MV-4-11 (cell line): ENCODE data around the gene CYS1.
A peak's percentile ranks its signal among the peaks of the same experiment; 100 is the strongest.
"Not testable (repeated sequence)": the region's sequence is repeated elsewhere in the genome, so short reads cannot be mapped to it uniquely, and the experiment has no call there.

Experiments used
- DNase-seq: peaks from one replicate; lab custom pipeline; 2025; lab: John Stamatoyannopoulos, UW

CYS1 gene

DNA sequence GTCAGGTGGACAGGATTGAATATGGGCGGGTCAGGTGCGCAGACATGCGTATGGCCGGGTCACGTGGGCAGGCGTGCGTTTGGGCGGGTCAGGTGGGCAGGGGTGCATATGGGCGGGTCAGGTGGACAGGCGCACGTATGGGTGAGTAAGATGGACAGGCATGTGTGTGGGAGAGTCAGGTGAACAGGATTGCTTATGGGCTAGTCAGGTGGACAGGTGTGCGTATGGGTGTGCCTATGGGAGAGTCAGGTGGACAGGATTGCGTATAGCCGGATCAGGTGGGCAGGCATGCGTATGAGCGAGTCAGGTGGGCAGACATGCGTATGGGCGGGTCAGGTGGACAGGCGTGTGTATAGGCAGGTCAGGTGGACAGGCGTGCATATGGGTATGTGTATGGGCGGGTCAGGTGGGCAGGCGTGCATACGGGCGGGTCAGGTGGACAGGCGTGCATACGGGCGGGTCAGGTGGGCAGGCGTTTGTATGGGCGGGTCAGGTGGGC lies 67.2 kb downstream of the CYS1 start:
- no peak for DNase-seq

DNA sequence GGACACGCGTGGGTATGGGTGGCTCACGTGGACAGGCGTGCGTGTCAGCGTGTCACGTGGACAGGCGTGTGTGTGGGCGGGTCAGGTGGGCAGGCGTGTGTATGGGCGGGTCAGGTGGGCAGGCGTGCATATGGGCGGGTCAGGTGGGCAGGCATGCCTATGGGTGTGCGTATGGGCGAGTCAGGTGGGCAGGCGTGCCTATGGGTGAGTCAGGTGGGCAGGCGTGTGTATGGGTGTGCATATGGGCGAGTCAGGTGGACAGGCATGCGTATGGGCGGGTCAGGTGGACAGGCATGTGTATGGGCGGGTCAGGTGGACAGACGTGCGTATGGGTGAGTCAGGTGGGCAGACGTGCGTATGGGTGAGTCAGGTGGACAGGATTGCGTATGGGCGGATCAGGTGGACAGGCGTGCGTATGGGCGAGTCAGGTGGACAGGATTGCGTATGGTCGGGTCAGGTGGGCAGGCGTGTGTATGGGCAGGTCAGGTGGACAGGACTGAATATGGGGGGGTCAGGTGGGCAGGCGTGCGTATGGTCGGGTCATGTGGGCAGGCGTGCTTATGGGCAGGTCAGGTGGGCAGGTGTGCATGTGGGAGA lies 67.7 kb downstream of the CYS1 start:
- not testable (repeated sequence) for DNase-seq

DNA sequence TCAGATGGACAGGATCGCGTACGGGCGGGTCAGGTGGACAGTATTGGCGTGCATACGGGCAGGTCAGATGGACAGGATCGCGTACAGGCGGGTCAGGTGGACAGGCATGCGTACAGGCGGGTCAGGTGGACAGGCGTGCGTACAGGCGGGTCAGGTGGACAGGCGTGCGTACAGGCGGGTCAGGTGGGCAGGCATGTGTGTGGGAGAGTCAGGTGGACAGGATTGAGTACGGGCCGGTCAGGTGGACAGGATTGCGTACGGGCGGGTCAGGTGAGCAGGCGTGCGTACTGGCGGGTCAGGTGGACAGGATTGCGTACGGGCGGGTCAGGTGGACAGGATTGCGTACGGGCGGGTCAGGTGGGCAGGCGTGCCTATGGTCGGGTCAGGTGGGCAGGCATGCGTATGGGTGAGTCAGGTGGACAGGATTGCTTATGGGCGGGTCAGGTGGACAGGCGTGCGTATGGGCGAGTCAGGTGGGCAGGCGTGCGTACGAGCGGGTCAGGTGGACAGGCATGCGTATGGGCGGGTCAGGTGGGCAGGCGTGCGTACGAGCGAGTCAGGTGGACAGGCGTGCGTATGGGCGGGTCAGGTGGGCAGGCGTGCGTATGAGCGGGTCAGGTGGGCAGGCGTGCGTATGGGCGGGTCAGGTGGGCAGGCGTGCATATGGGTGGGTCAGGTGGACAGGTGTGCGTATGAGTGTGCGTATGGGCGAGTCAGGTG lies 68.4 kb downstream of the CYS1 start:
- DNase-seq = not testable (repeated sequence)

DNA sequence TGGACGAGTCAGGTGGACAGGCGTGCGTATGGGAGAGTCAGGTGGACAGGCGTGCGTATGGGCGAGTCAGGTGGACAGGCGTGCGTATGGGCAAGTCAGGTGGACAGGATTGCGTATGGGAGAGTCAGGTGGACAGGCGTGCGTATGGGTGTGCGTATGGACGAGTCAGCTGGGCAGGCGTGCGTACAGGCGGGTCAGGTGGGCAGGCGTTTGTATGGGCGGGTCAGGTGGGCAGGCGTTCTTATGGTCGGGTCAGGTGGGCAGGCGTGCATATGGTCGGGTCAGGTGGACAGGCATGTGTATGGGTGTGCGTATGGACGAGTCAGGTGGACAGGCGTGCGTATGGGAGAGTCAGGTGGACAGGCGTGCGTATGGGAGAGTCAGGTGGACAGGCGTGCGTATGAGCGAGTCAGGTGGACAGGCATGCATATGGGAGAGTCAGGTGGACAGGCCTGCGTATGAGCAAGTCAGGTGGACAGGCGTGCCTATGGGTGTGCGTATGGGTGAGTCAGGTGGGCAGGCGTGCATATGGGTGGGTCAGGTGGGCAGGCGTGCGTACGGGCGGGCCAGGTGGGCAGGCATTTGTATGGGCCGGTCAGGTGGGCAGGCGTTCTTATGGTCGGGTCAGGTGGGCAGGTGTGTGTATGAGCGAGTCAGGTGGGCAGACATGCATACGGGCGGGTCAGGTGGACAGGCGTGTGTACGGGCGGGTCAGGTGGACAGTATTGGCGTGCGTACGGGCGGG lies 69.2 kb downstream of the CYS1 start:
- DNase-seq = not testable (repeated sequence)

- no peak for DNase-seq
Measured at GRCh38 chr2:10009811-10010781, 70.1 kb downstream of the CYS1 start.

GRCh38 chr2:10009271-10009810 lies 70.9 kb downstream of the CYS1 start:
- DNase-seq = no peak

DNA sequence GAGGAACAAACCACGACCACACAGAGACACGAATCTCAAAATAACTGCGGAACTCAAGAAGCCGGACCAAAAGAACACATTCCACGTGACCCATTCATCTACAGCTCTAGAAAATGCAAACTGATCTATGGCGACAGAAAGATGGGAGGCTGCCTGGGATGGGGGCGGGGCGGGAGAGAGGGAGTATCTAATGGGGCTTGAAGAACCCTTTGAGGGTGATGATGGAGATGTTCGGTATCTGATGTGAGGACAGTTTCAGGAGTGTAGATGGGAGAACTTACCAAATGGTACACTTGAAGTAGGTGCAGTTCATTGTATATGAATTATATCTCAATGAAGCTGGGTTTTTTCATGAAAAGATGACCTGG lies 71.4 kb downstream of the CYS1 start:
- DNase-seq = no peak

DNA sequence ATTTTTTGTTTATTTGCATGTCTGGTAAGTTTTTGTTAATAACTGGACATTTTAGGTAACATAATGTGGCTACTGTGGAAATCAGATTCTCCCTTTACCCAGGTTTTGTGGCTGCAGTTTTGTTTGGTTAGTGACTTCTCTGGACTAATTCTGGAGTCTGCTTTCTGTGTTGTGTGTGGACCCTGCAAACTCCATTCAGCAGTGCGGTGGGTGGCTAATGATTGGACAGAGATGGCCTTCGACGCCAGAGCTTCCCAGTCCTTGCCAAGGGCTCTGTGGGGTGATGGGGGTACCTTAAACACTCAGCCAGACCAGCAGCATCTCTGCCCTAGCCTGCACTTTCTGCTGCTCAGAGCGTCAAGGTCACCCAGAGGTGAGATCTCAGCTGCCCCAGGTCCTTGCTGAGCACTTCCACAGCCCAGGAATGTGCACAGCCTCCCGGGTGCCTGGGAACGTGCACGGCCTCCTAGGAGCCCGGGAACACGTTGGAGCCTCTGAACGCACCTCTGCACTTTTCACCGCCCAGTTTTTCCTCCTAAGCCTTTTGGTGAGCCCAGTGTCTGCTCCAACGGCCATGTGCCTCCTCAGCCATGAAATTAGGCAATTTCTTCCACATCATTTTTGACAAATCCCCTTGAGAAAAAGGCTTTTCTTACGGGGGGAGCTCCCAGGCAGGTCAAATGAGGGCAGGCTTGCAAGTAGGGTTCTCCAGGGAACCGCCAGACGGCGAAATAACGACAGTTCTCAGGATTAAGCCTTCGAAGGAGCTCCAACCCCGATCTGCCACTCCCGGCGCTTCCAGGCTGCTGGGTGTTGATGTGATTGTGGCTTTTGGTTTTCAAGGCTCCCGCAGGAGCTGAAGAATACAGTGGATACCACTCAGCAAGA lies 72.0 kb downstream of the CYS1 start:
- DNase-seq = peak; percentile 78

GRCh38 chr2:10007435-10007834 lies 72.8 kb downstream of the CYS1 start:
- DNase-seq = no peak
